Suprapubic skin (tissue), 4 donors: ENCODE results near the gene PAX5.

ENCODE experiments used
- POLR2A ChIP-seq, 2 donors: fragments of 450-650 bp; IDR thresholded peaks; one replicate each; pipeline ENCODE4 v1.6.1; 2017; ENCODE audit warnings: antibody characterized with exemption in 2 of 2, mild to moderate bottlenecking in 2 of 2, moderate library complexity in 2 of 2
- POLR2AphosphoS5 ChIP-seq, 3 donors: sonication (generic); formaldehyde crosslinking; IDR thresholded peaks; one replicate each; pipeline ENCODE4 v1.6.1; 2017; ENCODE audit warnings: antibody characterized with exemption in 3 of 3
- TF ChIP-seq, protein P1 (sequence below), 2 donors: fragments of 200-600 bp in 1 of 2; fragments of 450-650 bp in 1 of 2; sonication (generic) in 1 of 2; IDR thresholded peaks; one replicate each; pipeline ENCODE4 v1.5.1; 2016 to 2019; ENCODE audit warnings: antibody characterized with exemption in 2 of 2, mild to moderate bottlenecking in 1 of 2, moderate library complexity in 1 of 2

- TF ChIP-seq, protein P1, sequence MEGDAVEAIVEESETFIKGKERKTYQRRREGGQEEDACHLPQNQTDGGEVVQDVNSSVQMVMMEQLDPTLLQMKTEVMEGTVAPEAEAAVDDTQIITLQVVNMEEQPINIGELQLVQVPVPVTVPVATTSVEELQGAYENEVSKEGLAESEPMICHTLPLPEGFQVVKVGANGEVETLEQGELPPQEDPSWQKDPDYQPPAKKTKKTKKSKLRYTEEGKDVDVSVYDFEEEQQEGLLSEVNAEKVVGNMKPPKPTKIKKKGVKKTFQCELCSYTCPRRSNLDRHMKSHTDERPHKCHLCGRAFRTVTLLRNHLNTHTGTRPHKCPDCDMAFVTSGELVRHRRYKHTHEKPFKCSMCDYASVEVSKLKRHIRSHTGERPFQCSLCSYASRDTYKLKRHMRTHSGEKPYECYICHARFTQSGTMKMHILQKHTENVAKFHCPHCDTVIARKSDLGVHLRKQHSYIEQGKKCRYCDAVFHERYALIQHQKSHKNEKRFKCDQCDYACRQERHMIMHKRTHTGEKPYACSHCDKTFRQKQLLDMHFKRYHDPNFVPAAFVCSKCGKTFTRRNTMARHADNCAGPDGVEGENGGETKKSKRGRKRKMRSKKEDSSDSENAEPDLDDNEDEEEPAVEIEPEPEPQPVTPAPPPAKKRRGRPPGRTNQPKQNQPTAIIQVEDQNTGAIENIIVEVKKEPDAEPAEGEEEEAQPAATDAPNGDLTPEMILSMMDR (IDR thresholded peaks at IDR 0.05), result no peak
- TF ChIP-seq POLR2AphosphoS5 (IDR thresholded peaks at IDR 0.05) (no peak), POLR2A (IDR thresholded peaks at IDR 0.05) (no peak)
Observed at GRCh38 chr9:36996706-36997086, 37.4 kb downstream of the PAX5 start.
